Pancreas (tissue), 10 donors: ENCODE data around the gene MAP2K1. TPM values are rescaled to one million over a fixed set of nuclear protein-coding genes. Genes with fewer than 3 reads are reported as not detected.
"Not testable (repeated sequence)": the region's sequence is repeated elsewhere in the genome, so short reads cannot be mapped to it uniquely, and the experiment has no call there.

Source experiments
- ATAC-seq, 4 donors: fragments of 200-7000 bp; cut with Tn5 transposase; one replicate each; pipeline versions ENCODE4 v1.8.0 to v1.9.1; 2020; ENCODE audit warnings: mild to moderate bottlenecking in 4 of 4, moderate library complexity in 4 of 4
- DNase-seq, 6 donors: peaks; one replicate each; pipeline ENCODE4 v3.0.0-alpha.2; 2020
- FAIRE-seq: peaks from 2 replicates; lab custom pipeline; 2012; peaks lifted over from hg19 to GRCh38; lab: Jason Lieb, UNC
- H3K27ac ChIP-seq, 4 donors: fragments of 200-600 bp; sonication (generic); 1 replicate in 3 of 4; 2 replicates in 1 of 4; pipeline versions ENCODE4 v1.5.0 to v1.8.0; 2020
- H3K27me3 ChIP-seq, 4 donors: fragments of 200-600 bp; one replicate each; pipeline ENCODE4 v1.8.0; 2021
- H3K36me3 ChIP-seq, 3 donors: fragments of 200-600 bp; sonication (generic) in 1 of 3; one replicate each; pipeline versions ENCODE4 v1.5.0 to v1.8.0; 2020 to 2021
- H3K4me1 ChIP-seq, 3 donors: fragments of 200-600 bp; one replicate each; pipeline ENCODE4 v1.8.0; 2021
- H3K4me3 ChIP-seq, 4 donors: fragments of 200-600 bp; sonication (generic) in 2 of 4; one replicate each; pipeline versions ENCODE4 v1.5.0 to v1.8.0; 2020 to 2021
- H3K9me3 ChIP-seq, 4 donors: fragments of 200-600 bp; one replicate each; pipeline ENCODE4 v1.8.0; 2021
- WGBS, 2 donors: extraction: QIAGEN DNeasy Blood & Tissue Kit; methylation state at CpG; one replicate each; pipeline ENCODE4 v1.1.7; 2013; 5-methylcytosine and 5-hydroxymethylcytosine counted together
- intact Hi-C, 3 donors: fragments of 100-400 bp; cut with DNase I; formaldehyde crosslinking; loops; one replicate each; pipeline versions ENCODE4 v1.11.1 to v1.14.2; 2022
- polyA plus RNA-seq, 2 donors: library from polyadenylated mRNA; stranded (reverse); fragments of 200-250 nt; gene quantifications; one replicate each; pipeline ENCODE4 v1.2.3, GENCODE V29; 2013
- total RNA-seq, 6 donors: library from RNA; stranded (reverse); fragmentation: NEBNext Ultra II Directional in 4 of 6; extraction: Animal tissue kit (Norgen Biotek cat#: 25700) in 4 of 6; gene quantifications; one replicate each; pipeline versions ENCODE4 v1.2.1 to v1.2.4, GENCODE V29; 2021 to 2023
- TF ChIP-seq, protein P1 (sequence below), 4 donors: fragments of 200-600 bp; sonication (generic) in 3 of 4; IDR thresholded peaks; one replicate each; pipeline versions ENCODE4 v1.5.0 to v1.8.0; 2021; ENCODE audit warnings: antibody characterized with exemption in 4 of 4
- donor health status: healthy with polysubstance abuse.
- donor health status: DM: no; HTN: no; CAD: no; lungs with moderate emphysema.
- donor health status: DM: no; HTN: no; CAD: no.
- donor health status: control.
- donor health status: control.
- donor health status: Bipolar disorder and iron deficiency.
- donor health status: DM: yes; HTN: yes; CAD: no.
- donor health status: DM: no; HTN: no; CAD: no.
- donor health status: DM: no; HTN: no; CAD: no.
- donor health status: DM: yes; HTN: yes; CAD: no.

The MAP2K1 gene
- total and polyA plus RNA-seq, 8 donors = 7.6 to 23.3 (median 16.4) TPM

DNA sequence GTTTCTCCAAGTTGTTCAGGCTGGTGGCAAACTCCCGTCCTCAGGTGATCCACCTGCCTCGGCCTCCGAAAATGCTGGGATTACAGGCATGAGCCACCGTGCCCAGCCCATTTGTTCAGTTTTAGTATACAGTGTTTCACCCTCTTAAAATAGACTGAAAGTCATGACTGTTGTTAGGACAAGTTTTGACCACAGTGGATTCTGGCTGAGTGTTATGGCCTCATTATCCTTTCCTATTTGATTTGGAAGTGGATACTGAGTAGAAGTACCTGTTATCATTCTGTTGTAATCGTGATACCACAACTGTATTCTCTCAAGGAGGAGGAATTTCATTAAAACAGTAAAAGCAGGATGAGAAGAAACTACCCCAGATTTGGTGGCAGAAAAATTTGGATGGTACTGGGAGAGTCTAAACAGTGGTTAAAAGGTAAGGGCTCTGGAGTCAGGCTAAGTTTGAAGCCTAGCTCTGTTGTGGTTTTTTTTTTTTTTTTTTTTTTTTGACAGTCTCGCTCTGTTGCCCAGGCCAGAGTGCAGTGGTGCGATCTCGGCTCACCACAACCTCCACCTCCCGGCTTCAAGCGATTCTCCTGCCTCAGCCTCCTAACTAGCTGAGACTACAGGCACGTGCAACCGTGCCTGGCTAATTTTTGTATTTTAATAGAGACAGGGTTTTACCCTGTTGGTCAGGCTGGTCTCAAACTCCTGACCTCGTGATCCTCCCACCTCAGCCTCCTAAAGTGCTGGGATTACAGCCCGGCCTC, 2.6 kb downstream of the MAP2K1 start:
- 91% methylated on average over 14 of the region's 14 CpGs for WGBS, 2 donors
- TF ChIP-seq, protein P1, sequence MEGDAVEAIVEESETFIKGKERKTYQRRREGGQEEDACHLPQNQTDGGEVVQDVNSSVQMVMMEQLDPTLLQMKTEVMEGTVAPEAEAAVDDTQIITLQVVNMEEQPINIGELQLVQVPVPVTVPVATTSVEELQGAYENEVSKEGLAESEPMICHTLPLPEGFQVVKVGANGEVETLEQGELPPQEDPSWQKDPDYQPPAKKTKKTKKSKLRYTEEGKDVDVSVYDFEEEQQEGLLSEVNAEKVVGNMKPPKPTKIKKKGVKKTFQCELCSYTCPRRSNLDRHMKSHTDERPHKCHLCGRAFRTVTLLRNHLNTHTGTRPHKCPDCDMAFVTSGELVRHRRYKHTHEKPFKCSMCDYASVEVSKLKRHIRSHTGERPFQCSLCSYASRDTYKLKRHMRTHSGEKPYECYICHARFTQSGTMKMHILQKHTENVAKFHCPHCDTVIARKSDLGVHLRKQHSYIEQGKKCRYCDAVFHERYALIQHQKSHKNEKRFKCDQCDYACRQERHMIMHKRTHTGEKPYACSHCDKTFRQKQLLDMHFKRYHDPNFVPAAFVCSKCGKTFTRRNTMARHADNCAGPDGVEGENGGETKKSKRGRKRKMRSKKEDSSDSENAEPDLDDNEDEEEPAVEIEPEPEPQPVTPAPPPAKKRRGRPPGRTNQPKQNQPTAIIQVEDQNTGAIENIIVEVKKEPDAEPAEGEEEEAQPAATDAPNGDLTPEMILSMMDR (IDR thresholded peaks at IDR 0.05) = no peak
- FAIRE-seq (no peak), ATAC-seq (no peak), DNase-seq (no peak)
- Histone ChIP-seq H3K4me1 (peaks cover 0 to 17% (median 7%) of the 10 kb centered on the region in 3 donors), H3K27me3 (no peaks in the 10 kb centered on the region), H3K27ac (no peak overlapping the region), H3K36me3 (no peaks in the 10 kb centered on the region), H3K4me3 (no peak overlapping the region), H3K9me3 (no peaks in the 10 kb centered on the region)
- intact Hi-C loops = loop anchor here in 2 of 3 donors (10.0 kb wide), 1 partner anchor 106 kb away; the partner anchor contains the start of gene SNAPC5 (in 2 of the 2)

DNA sequence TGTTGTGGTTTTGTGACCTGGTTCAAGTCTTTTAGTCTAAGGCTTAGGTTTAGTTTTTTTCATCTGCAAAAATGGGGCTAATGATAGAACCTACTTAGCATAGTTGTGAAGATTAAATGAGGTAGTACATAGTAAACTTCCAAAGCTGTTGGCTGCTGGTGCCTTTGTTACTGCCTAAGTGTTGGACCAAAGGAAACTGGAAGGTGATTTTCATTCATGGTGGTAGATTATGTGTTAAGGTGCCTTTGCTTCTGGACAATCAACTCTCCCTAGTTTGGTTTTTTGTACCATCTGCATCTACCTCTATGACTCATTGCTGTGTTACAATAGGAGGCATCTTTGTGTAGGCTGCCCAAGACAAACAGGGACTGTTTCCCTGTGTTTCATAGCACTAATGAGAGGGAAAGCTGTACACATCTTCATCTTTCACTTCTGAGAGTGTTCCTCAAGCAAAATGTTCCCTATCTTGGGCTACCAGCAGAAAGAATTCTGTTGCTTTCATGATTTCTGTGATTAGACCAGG, 3.2 kb downstream of the MAP2K1 start:
- intact Hi-C loops = loop anchor here in 2 of 3 donors (10.0 kb wide), 1 partner anchor 105 kb away; the partner anchor contains the start of gene SNAPC5 (in 2 of the 2)
- FAIRE-seq (no peak), DNase-seq (no peak), ATAC-seq (no peak)
- peaks cover 0 to 17% (median 7%) of the 10 kb centered on the region in 3 donors for H3K4me1 ChIP-seq
- H3K36me3 ChIP-seq = no peaks in the 10 kb centered on the region
- H3K9me3 ChIP-seq = no peaks in the 10 kb centered on the region
- H3K4me3 ChIP-seq = no peak overlapping the region
- H3K27me3 ChIP-seq = no peaks in the 10 kb centered on the region
- TF ChIP-seq, protein P1 (IDR thresholded peaks at IDR 0.05) = no peak
- no peak overlapping the region for H3K27ac ChIP-seq

DNA sequence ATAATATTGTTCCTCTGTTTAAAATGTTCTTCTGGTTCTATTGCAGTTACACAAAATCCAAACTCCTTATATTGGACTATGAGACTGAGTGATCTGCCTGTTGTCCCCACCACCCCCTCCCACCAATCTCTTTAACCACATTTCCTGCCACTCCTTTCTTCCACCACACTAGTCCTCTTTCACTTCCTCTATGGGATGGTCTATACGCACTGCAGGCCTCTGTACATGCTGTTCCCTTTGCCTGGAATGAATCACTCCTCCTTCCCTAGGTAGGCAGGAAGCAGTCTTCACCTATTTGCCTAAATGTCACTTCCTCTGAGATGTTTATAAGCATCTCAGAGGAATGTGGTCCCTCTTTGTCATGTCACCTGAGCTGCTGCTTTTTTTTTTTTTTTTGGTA, 4.0 kb downstream of the MAP2K1 start:
- FAIRE-seq (no peak), ATAC-seq (no peak), DNase-seq (no peak)
- 73 to 93% methylated on average over 1 of the region's 1 CpG for WGBS, 2 donors
- Histone ChIP-seq H3K4me3 (no peak overlapping the region), H3K4me1 (peaks cover 0 to 11% (median 7%) of the 10 kb centered on the region in 3 donors), H3K36me3 (no peaks in the 10 kb centered on the region), H3K27me3 (no peaks in the 10 kb centered on the region), H3K9me3 (no peaks in the 10 kb centered on the region), H3K27ac (no peak overlapping the region)
- TF ChIP-seq, protein P1 (IDR thresholded peaks at IDR 0.05) = no peak
- intact Hi-C loops = no loop called here

DNA sequence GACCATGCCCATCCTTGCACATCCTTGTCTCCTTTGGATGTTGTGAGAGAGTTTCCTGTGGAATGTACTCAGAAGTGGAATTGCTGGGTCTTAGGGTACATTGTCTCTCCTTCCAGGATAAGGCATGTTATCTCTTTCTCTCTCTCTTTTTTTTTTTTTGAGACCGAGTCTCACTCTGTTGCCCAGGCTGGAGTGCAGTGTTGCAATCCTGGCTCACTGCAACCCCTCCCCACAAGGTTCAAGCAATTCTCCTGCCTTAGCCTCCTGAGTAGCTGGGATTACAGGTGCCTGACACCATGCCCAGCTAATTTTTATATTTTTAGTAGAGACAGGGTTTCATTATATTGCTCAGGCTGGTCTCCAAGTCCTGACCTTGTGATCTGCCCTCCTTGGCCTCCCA, 6.3 kb downstream of the MAP2K1 start:
- intact Hi-C loops, FAIRE-seq, H3K36me3 ChIP-seq, H3K27ac ChIP-seq, H3K4me1 ChIP-seq, ATAC-seq, H3K4me3 ChIP-seq, DNase-seq, H3K9me3 ChIP-seq, H3K27me3 ChIP-seq: not testable (repeated sequence)
- WGBS, 2 donors = 88 to 95% methylated on average over 1 of the region's 1 CpG

DNA sequence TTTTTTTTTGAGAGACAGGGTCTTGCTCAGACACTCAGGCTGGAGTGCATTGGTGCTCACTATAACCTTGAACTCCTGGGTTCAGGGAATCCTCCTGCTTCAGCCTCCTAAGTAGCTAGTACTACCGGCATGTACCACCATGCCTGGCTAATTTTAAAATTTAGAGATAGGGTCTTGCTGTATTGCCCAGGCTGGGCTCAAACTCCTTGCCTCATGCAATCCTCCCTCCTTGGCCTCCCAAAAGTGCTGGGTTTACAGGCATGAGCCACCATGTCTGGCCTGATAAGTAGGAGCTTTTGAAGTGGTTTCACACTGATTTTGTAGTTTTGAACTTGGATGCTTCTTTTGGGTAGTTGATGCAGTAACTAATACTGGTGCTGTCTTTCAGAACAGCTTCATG, 7.8 kb downstream of the MAP2K1 start:
- Histone ChIP-seq H3K27me3 (no peaks in the 10 kb centered on the region), H3K4me1 (no peaks in the 10 kb centered on the region), H3K9me3 (no peaks in the 10 kb centered on the region), H3K36me3 (no peaks in the 10 kb centered on the region), H3K27ac (no peak overlapping the region), H3K4me3 (no peak overlapping the region)
- no peak for DNase-seq
- TF ChIP-seq, protein P1 (IDR thresholded peaks at IDR 0.05) = no peak
- intact Hi-C loops = no loop called here
- 94 to 95% methylated on average over 1 of the region's 1 CpG for WGBS, 2 donors
- no peak for FAIRE-seq
- no peak for ATAC-seq
